T-helper 9 cell (primary cell): ENCODE results near the gene FXR1.
A peak's percentile ranks its signal among the peaks of the same experiment; 100 is the strongest.
"Not testable (repeated sequence)": the region's sequence is repeated elsewhere in the genome, so short reads cannot be mapped to it uniquely, and the experiment has no call there.

Source experiments
- DNase-seq: peaks from one replicate; pipeline ENCODE4 v3.0.0-alpha.2; 2020
- total RNA-seq, 2 donors: gene quantifications; one replicate each; lab custom pipeline; 2026; lab: John Stamatoyannopoulos, UW

The FXR1 gene
- 136 to 174 reads per million in 2 donors for total RNA-seq

- peak; percentile 90 for DNase-seq
Measured at GRCh38 chr3:180912304-180913296, at the start of gene FXR1. TSS of gene FXR1 (plus strand) at chr3:180912670. CDS start at chr3:180912686, 16 bp downstream.

GRCh38 chr3:180870008-180870699 lies 42.3 kb upstream of the FXR1 start:
- DNase-seq, result no peak

- DNase-seq, result no peak
Measured at GRCh38 chr3:180871901-180872300, 40.6 kb upstream of the FXR1 start.

- not testable (repeated sequence) for DNase-seq
Measured at GRCh38 chr3:180872430-180872829, 40.0 kb upstream of the FXR1 start.

GRCh38 chr3:180875124-180875698 lies 37.3 kb upstream of the FXR1 start:
- no peak for DNase-seq

GRCh38 chr3:180881065-180881801 lies 31.2 kb upstream of the FXR1 start:
- no peak for DNase-seq

- no peak for DNase-seq
Measured at GRCh38 chr3:180882115-180882514, 30.4 kb upstream of the FXR1 start.

- DNase-seq, result no peak
Measured at GRCh38 chr3:180888992-180889560, 23.4 kb upstream of the FXR1 start.

- no peak for DNase-seq
Measured at GRCh38 chr3:180898572-180898971, 13.9 kb upstream of the FXR1 start.

- no peak for DNase-seq
Measured at GRCh38 chr3:180909369-180910127, 2.9 kb upstream of the FXR1 start.

- DNase-seq, result no peak
Measured at GRCh38 chr3:180910823-180911222, 1.6 kb upstream of the FXR1 start.

- no peak for DNase-seq
Measured at GRCh38 chr3:180911876-180912303, 580 bp upstream of the FXR1 start.

GRCh38 chr3:180913581-180914404 lies 1.3 kb downstream of the FXR1 start:
- DNase-seq, result no peak

- DNase-seq, result no peak
Measured at GRCh38 chr3:180918542-180918941, 6.1 kb downstream of the FXR1 start.

- DNase-seq, result no peak
Measured at GRCh38 chr3:180922242-180922641, 9.8 kb downstream of the FXR1 start.

- no peak for DNase-seq
Measured at GRCh38 chr3:180923561-180923960, 11.1 kb downstream of the FXR1 start.

GRCh38 chr3:180926526-180926925 lies 14.1 kb downstream of the FXR1 start:
- DNase-seq, result no peak

GRCh38 chr3:180929376-180929775 lies 16.9 kb downstream of the FXR1 start:
- no peak for DNase-seq

- no peak for DNase-seq
Measured at GRCh38 chr3:180930526-180930925, 18.1 kb downstream of the FXR1 start.

GRCh38 chr3:180932819-180933218 lies 20.3 kb downstream of the FXR1 start:
- no peak for DNase-seq
